Transverse colon (tissue), 4 donors: ENCODE results near the gene EXD3. TPM values are rescaled to one million over a fixed set of nuclear protein-coding genes. Genes with fewer than 3 reads are reported as not detected.

Source experiments
- DNase-seq: peaks from one replicate; pipeline ENCODE4 v3.0.0-alpha.2; 2019
- H3K27ac ChIP-seq, 4 donors: fragments of 200-600 bp; sonication (generic); 2 replicates each; pipeline ENCODE4 v1.5.1; 2016 to 2018; ENCODE audit warnings: inconsistent platforms in 4 of 4
- H3K27me3 ChIP-seq: fragments of 200-600 bp; sonication (generic); 2 replicates; pipeline ENCODE4 v1.5.1; 2017; ENCODE audit warnings: inconsistent platforms
- H3K36me3 ChIP-seq, 4 donors: fragments of 200-600 bp; sonication (generic); 2 replicates each; pipeline ENCODE4 v1.5.1; 2017 to 2019; ENCODE audit warnings: inconsistent platforms in 4 of 4
- H3K4me1 ChIP-seq, 4 donors: fragments of 200-600 bp; sonication (generic); 2 replicates each; pipeline ENCODE4 v1.5.1; 2017 to 2020; ENCODE audit warnings: inconsistent platforms in 4 of 4
- H3K4me3 ChIP-seq, 4 donors: fragments of 200-600 bp; sonication (generic); 1 replicate in 1 of 4; 2 replicates in 3 of 4; pipeline versions ENCODE4 v1.5.1 to v1.6.1; 2017 to 2019; ENCODE audit warnings: inconsistent platforms in 4 of 4
- H3K9me3 ChIP-seq, 2 donors: fragments of 200-600 bp; sonication (generic); 2 replicates each; pipeline ENCODE4 v1.5.1; 2017 to 2019; ENCODE audit warnings: inconsistent platforms in 2 of 2
- EP300 ChIP-seq: sonication (generic); formaldehyde crosslinking; IDR thresholded peaks from one replicate; pipeline ENCODE4 v1.6.1; 2017; ENCODE audit warnings: antibody characterized with exemption, low read depth
- POLR2A ChIP-seq: fragments of 450-650 bp; IDR thresholded peaks from one replicate; pipeline ENCODE4 v1.6.1; 2016; ENCODE audit warnings: antibody characterized with exemption, mild to moderate bottlenecking, moderate library complexity
- POLR2AphosphoS5 ChIP-seq, 3 donors: sonication (generic); formaldehyde crosslinking; IDR thresholded peaks; one replicate each; pipeline ENCODE4 v1.6.1; 2016; ENCODE audit warnings: antibody characterized with exemption in 3 of 3
- WGBS, 2 donors: methylation state at CpG; one replicate each; pipeline ENCODE4 v1.1.5; 2018; ENCODE audit warnings: low coverage in 1 of 2; 5-methylcytosine and 5-hydroxymethylcytosine counted together
- in situ Hi-C, 4 donors: fragments of 200-750 bp; cut with MboI; loops; one replicate each; pipeline versions ENCODE4 v1.15.0 to v1.15.1; 2017; ENCODE audit warnings: low sequenced_read_pairs in 3 of 4, low pct_ligation_motif_present in 1 of 4, low pct_unique_long_range_greater_than_20kb in 1 of 4
- intact Hi-C: fragments of 100-400 bp; cut with DNase I; formaldehyde crosslinking; loops from one replicate; pipeline ENCODE4 v1.15.1; 2023; ENCODE audit warnings: low total_unique reads
- total RNA-seq, 4 donors: library from RNA; depleted of rRNA; stranded (reverse); fragments of >200 nt; gene quantifications; one replicate each; pipeline ENCODE4 v1.1.0, GENCODE V29; 2016
- TF ChIP-seq, protein P1 (sequence below), 5 experiments: fragments of 200-600 bp in 3 of 5; fragments of 450-650 bp in 2 of 5; sonication (generic) in 3 of 5; IDR thresholded peaks; 1 replicate in 2 of 5; 2 replicates in 3 of 5; pipeline ENCODE4 v1.5.1; 2016 to 2017; ENCODE audit warnings: antibody characterized with exemption in 5 of 5, inconsistent platforms in 3 of 5, mild to moderate bottlenecking in 2 of 5, moderate library complexity in 1 of 5

Gene EXD3
- total RNA-seq, 4 donors from 2014 or later: 47.6 to 228 (median 74.2) TPM

DNA sequence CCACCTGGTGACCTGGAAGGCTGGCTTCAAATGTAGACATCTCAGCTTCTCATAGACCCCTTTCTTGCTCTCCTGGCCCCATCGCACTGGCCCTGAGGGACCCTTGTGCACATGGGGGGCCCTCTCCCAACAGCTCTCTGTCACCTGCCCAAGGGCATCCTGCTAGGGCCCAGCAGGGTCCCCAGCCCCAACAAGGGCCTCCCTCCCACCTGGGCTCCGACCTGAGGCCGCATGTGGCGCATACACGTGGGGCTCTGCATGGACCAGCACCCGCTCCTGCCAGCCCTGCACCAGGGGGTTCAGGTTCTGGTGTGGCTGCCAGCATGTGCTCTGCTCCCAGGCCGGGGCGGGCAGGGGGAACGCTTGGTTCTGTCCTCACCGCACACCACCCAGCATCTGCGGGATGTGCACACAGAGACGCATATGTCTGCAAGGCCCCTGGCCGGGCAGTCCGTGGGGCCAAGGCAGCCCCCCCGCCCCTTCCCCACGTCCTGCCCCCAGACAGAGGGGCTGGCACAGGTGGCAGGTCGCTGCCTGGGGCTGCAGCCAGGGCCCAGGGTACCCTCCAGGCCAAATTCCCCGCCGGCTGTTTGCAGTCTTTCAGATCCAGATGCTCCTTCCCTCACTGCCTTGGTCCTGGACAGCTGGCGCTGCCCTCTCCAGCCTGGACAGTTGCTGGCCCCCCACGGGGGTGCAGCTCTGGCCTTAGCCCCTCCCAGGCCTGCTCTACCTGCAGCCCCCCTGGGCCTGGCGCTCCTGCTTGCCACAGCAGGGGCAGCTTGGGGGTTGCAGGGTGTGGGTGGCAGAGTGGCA, 103.0 kb downstream of the EXD3 start:
- no peak for DNase-seq
- Histone ChIP-seq H3K27ac (no peak overlapping the region), H3K36me3 (no peaks in the 10 kb centered on the region), H3K27me3 (peaks cover 17% of the 10 kb centered on the region), H3K4me3 (no peak overlapping the region), H3K9me3 (no peaks in the 10 kb centered on the region), H3K4me1 (peaks cover 9 to 19% (median 18%) of the 10 kb centered on the region in 4 donors)
- WGBS, 2 donors: 91% methylated on average over 19 of the region's 22 CpGs; no CpG with 5 or more reads in 1 of the 2 donors
- TF ChIP-seq, protein P1, sequence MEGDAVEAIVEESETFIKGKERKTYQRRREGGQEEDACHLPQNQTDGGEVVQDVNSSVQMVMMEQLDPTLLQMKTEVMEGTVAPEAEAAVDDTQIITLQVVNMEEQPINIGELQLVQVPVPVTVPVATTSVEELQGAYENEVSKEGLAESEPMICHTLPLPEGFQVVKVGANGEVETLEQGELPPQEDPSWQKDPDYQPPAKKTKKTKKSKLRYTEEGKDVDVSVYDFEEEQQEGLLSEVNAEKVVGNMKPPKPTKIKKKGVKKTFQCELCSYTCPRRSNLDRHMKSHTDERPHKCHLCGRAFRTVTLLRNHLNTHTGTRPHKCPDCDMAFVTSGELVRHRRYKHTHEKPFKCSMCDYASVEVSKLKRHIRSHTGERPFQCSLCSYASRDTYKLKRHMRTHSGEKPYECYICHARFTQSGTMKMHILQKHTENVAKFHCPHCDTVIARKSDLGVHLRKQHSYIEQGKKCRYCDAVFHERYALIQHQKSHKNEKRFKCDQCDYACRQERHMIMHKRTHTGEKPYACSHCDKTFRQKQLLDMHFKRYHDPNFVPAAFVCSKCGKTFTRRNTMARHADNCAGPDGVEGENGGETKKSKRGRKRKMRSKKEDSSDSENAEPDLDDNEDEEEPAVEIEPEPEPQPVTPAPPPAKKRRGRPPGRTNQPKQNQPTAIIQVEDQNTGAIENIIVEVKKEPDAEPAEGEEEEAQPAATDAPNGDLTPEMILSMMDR (IDR thresholded peaks at IDR 0.05): no peak
- TF ChIP-seq POLR2AphosphoS5 (IDR thresholded peaks at IDR 0.05): no peak
- no peak for TF ChIP-seq EP300
- no peak for TF ChIP-seq POLR2A
- intact Hi-C loops: no loop called here
- in situ Hi-C loops: no loop called here

DNA sequence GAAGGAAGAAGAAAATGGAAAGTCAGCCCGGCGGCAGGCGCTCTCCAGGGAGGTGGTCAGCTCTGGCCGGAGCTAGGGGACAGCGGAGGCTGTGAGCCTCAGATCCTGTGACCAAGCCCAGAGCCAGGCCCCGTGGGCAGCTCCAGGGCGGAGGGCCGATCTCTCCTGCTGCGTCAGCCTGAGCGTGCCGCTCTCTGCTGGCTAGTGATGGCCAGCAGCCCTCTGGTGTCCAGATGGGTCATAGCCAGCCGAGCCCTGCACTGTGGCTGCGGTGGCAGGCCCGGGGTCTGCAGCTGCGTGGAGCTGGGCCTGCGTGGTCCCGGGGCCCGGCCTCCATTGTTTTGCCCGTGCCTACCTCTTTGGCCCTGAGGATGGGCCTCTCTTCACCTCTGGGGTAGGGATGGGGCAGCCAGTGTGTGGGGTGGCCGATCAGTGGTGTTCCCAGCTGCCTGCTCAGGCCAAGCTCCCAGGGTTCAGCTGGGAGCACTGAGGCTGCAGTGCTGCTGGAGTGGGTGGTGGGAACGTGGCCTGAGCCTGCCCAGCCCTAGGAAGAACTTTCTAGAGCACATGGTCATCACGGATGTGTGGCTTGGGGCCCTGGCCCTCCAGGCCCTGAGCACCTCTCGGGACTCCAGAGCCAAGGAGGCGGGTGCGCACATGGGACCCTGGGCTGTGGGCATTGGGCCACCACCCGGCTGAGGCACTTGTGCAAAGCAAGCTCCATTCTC, 103.8 kb downstream of the EXD3 start:
- TF ChIP-seq POLR2A: no peak
- no peak for TF ChIP-seq POLR2AphosphoS5 (IDR thresholded peaks at IDR 0.05)
- TF ChIP-seq, protein P1 (IDR thresholded peaks at IDR 0.05): no peak
- TF ChIP-seq EP300: no peak
- no peaks in the 10 kb centered on the region for H3K9me3 ChIP-seq
- H3K4me1 ChIP-seq: peaks cover 9 to 26% (median 18%) of the 10 kb centered on the region in 4 donors
- no peak for DNase-seq
- H3K4me3 ChIP-seq: no peak overlapping the region
- in situ Hi-C loops: no loop called here
- 90% methylated on average over 21 of the region's 26 CpGs; no CpG with 5 or more reads in 1 of the 2 donors for WGBS, 2 donors
- H3K27me3 ChIP-seq: peaks cover 17% of the 10 kb centered on the region
- intact Hi-C loops: no loop called here
- peak overlapping the region in 2 of 4 donors; percentile 5 to 8 for H3K27ac ChIP-seq
- H3K36me3 ChIP-seq: no peaks in the 10 kb centered on the region

DNA sequence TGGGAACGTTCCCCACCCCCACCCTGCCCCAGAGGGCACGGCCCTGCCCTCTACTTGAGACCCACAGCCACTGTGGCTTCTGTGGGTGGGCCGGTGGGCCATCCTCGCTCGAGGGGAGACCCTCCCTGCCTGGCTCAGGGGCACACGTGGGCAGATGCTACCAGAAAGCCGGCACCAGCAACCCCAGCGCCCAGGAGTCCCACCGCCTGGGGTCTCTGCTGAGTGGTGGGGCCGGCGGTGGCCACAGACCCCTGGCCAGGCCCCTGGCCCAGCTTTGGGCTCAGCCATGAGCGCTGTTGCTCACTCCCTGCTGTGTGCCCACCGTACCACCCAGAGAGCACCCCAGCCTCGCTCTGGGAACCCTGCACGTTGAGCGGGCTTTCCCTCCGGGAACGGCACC, 104.4 kb downstream of the EXD3 start:
- no peaks in the 10 kb centered on the region for H3K9me3 ChIP-seq
- no peak overlapping the region for H3K4me3 ChIP-seq
- peaks cover 9 to 32% (median 18%) of the 10 kb centered on the region in 4 donors for H3K4me1 ChIP-seq
- no peak for DNase-seq
- intact Hi-C loops: no loop called here
- H3K27ac ChIP-seq: peak overlapping the region in 2 of 4 donors; percentile 5 to 8
- peaks cover 17% of the 10 kb centered on the region for H3K27me3 ChIP-seq
- H3K36me3 ChIP-seq: no peaks in the 10 kb centered on the region
- WGBS, 2 donors: 78% methylated on average over 17 of the region's 18 CpGs; no CpG with 5 or more reads in 1 of the 2 donors
- TF ChIP-seq POLR2AphosphoS5 (IDR thresholded peaks at IDR 0.05): no peak
- no peak for TF ChIP-seq EP300
- TF ChIP-seq, protein P1 (IDR thresholded peaks at IDR 0.05): no peak
- no peak for TF ChIP-seq POLR2A
- in situ Hi-C loops: no loop called here

DNA sequence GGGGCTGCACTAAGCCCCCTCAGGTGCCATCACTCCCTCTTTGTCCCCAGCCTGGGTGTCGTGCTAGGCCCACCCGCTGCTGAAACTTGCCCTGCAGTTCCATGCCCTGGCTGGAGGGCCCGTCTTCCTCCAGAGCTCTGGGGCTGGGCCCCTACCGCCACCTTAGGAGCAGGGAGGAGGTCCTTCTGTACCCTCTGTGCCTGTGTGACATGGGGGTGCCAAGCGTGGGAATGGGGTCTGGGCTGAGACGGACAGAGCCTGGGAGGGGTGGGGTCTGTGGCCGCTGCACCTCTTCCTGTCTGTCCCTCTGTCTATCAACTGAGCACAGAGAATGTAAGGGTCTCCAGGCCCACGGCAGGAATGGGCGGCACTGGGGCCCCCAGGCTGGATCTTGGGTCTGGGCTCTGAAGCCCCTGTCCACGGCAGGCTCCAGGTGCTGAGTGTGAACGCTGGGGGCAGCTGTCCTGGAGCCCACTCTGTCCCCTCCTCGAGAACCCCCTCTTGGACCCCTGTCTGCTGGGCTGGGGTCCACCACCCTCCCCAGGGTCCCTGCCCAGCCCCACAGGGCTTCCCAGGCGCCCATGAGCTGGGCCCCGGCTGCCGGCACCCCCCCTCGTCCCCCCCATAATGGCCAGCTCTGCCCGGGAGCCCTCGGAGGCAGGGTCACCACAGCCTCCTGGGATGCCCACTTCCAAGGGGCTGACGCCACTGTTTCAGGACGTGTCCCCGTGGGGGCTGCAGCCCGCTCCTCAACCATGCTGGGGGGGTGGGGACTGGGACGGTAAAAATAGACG, 105.0 kb downstream of the EXD3 start:
- Histone ChIP-seq H3K4me1 (peaks cover 9 to 34% (median 18%) of the 10 kb centered on the region in 4 donors), H3K36me3 (no peaks in the 10 kb centered on the region), H3K9me3 (no peaks in the 10 kb centered on the region), H3K27ac (no peak overlapping the region), H3K27me3 (peaks cover 17% of the 10 kb centered on the region), H3K4me3 (no peak overlapping the region)
- 81% methylated on average over 18 of the region's 24 CpGs; no CpG with 5 or more reads in 1 of the 2 donors for WGBS, 2 donors
- in situ Hi-C loops (no loop called here), intact Hi-C loops (no loop called here)
- no peak for TF ChIP-seq EP300
- no peak for TF ChIP-seq POLR2AphosphoS5 (IDR thresholded peaks at IDR 0.05)
- TF ChIP-seq, protein P1 (IDR thresholded peaks at IDR 0.05): no peak
- no peak for TF ChIP-seq POLR2A
- no peak for DNase-seq
